ENCODE data around the gene BRAF.
"Not testable (repeated sequence)": the region's sequence is repeated elsewhere in the genome, so short reads cannot be mapped to it uniquely, and the experiment has no call there.

BRAF gene

GRCh38 chr7:140771826-140772225, 152.9 kb downstream of the BRAF start:
- DNase-seq (ENCODE audit: low read depth in 2 of 2), result no peak

GRCh38 chr7:140769852-140770251, 154.9 kb downstream of the BRAF start:
- DNase-seq (ENCODE audit: low read depth in 2 of 2), result no peak

- no peak for DNase-seq (ENCODE audit: low read depth in 2 of 2)
Observed at GRCh38 chr7:140767418-140767817, 157.3 kb downstream of the BRAF start.

- not testable (repeated sequence) for DNase-seq (ENCODE audit: low read depth in 2 of 2)
Observed at GRCh38 chr7:140765441-140765840, 159.3 kb downstream of the BRAF start.

- DNase-seq (ENCODE audit: low read depth in 2 of 2), result not testable (repeated sequence)
Observed at GRCh38 chr7:140763166-140763565, 161.6 kb downstream of the BRAF start.

GRCh38 chr7:140761375-140761774, 163.4 kb downstream of the BRAF start:
- not testable (repeated sequence) for DNase-seq (ENCODE audit: low read depth in 2 of 2)

- no peak for DNase-seq (ENCODE audit: low read depth in 2 of 2)
Observed at GRCh38 chr7:140754506-140754905, 170.2 kb downstream of the BRAF start.

GRCh38 chr7:140752533-140752932, 172.2 kb downstream of the BRAF start:
- DNase-seq (ENCODE audit: low read depth in 2 of 2), result no peak

GRCh38 chr7:140746751-140747150, 178.0 kb downstream of the BRAF start:
- no peak for DNase-seq (ENCODE audit: low read depth in 2 of 2)

- no peak for DNase-seq (ENCODE audit: low read depth in 2 of 2)
Observed at GRCh38 chr7:140745266-140746058, 179.3 kb downstream of the BRAF start.

- DNase-seq (ENCODE audit: low read depth in 2 of 2), result no peak
Observed at GRCh38 chr7:140744005-140744404, 180.7 kb downstream of the BRAF start.

GRCh38 chr7:140743255-140743654, 181.5 kb downstream of the BRAF start:
- not testable (repeated sequence) for DNase-seq (ENCODE audit: low read depth in 2 of 2)

- no peak for DNase-seq (ENCODE audit: low read depth in 2 of 2)
Observed at GRCh38 chr7:140738280-140738679, 186.4 kb downstream of the BRAF start.

GRCh38 chr7:140734729-140735128, 190.0 kb downstream of the BRAF start:
- DNase-seq (ENCODE audit: low read depth in 2 of 2), result no peak

- DNase-seq (ENCODE audit: low read depth in 2 of 2), result no peak
Observed at GRCh38 chr7:140734096-140734495, 190.6 kb downstream of the BRAF start.

- no peak for DNase-seq (ENCODE audit: low read depth in 2 of 2)
Observed at GRCh38 chr7:140732416-140732815, 192.3 kb downstream of the BRAF start.

GRCh38 chr7:140726281-140726680, 198.4 kb downstream of the BRAF start:
- DNase-seq (ENCODE audit: low read depth in 2 of 2), result no peak

- no peak for DNase-seq (ENCODE audit: low read depth in 2 of 2)
Observed at GRCh38 chr7:140724706-140725105, 200.0 kb downstream of the BRAF start.

GRCh38 chr7:140723574-140723973, 201.2 kb downstream of the BRAF start:
- no peak for DNase-seq (ENCODE audit: low read depth in 2 of 2)

GRCh38 chr7:140723006-140723405, 201.7 kb downstream of the BRAF start:
- no peak for DNase-seq (ENCODE audit: low read depth in 2 of 2)

- no peak for DNase-seq (ENCODE audit: low read depth in 2 of 2)
Observed at GRCh38 chr7:140722254-140722653, 202.5 kb downstream of the BRAF start.

GRCh38 chr7:140719721-140720120, 205.0 kb downstream of the BRAF start:
- DNase-seq (ENCODE audit: low read depth in 2 of 2), result no peak

- DNase-seq (ENCODE audit: low read depth in 2 of 2), result no peak
Observed at GRCh38 chr7:140714331-140715040, 210.2 kb downstream of the BRAF start.
